Activated CD4-positive, alpha-beta T cell treated with anti-CD3 and anti-CD28 coated beads for 36 hours (primary cell): ENCODE measurements around the gene COL21A1. TPM values are rescaled to one million over a fixed set of nuclear protein-coding genes. Genes with fewer than 3 reads are reported as not detected.

Source experiments
- ATAC-seq: fragments of 200-7000 bp; cut with Tn5 transposase; one replicate; pipeline ENCODE4 v1.10.0; 2021; ENCODE audit warnings: mild to moderate bottlenecking, moderate library complexity
- CTCF ChIA-PET: fragments of 350-600 bp; sonication (Branson Sonifier 250); formaldehyde crosslinking; loops from one replicate; lab custom pipeline; 2021; ENCODE audit warnings: antibody characterized with exemption; lab: Charles Lee
- POLR2A ChIA-PET: fragments of 350-600 bp; sonication (Branson Sonifier 250); formaldehyde crosslinking; loops from one replicate; lab custom pipeline; 2021; ENCODE audit warnings: antibody characterized with exemption, inconsistent platforms; lab: Charles Lee
- DNase-seq: peaks from one replicate; pipeline ENCODE4 v3.0.0-alpha.2; 2020
- H3K27ac Mint-ChIP-seq: one replicate; pipeline ENCODE4 v1.8.0; 2021; ENCODE audit warnings: mixed read lengths
- H3K27me3 Mint-ChIP-seq: one replicate; pipeline ENCODE4 v1.8.0; 2021; ENCODE audit warnings: mixed read lengths
- H3K36me3 Mint-ChIP-seq: one replicate; pipeline ENCODE4 v1.8.0; 2021; ENCODE audit warnings: low read depth, mixed read lengths
- H3K4me1 Mint-ChIP-seq: one replicate; pipeline ENCODE4 v1.8.0; 2021; ENCODE audit warnings: mixed read lengths
- H3K4me3 Mint-ChIP-seq: one replicate; pipeline ENCODE4 v1.8.0; 2021; ENCODE audit warnings: mild to moderate bottlenecking, moderate library complexity, mixed read lengths
- H3K9me3 Mint-ChIP-seq: one replicate; pipeline ENCODE4 v1.8.0; 2021; ENCODE audit warnings: low read depth, mixed read lengths
- intact Hi-C, 2 experiments: fragments of 100-400 bp; cut with DNase I in 1 of 2; cut with micrococcal nuclease in 1 of 2; formaldehyde crosslinking; loops; one replicate each; pipeline versions ENCODE4 v1.14.2 to v1.15.1; 2022 to 2024; cut with DNase I, micrococcal nuclease
- total RNA-seq, 2 experiments: library from RNA; stranded (reverse); gene quantifications; one replicate each; pipeline ENCODE4 v1.2.3, GENCODE V29; 2021

Gene COL21A1
- total RNA-seq, 2 experiments from 2014 or later = not detected

DNA sequence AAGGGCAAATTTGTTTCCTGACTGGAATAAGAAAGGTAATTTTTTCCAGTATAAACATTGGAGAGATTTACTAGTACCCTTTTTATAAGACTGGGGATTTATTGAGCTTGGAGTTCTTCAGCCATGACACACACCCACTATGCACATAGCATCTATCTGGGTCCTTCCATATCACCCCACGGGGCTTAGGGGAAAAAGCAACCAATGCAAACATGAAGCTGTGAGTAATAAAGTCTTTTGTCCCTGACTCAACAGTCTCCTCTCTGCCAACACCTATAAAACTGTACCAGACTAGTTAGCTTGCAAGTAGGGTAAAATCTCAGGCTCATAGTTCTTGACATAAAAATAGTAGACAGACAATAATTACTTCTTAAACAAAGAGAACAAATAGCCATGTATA is 23.4 kb downstream of the COL21A1 start:
- peaks cover 4% of the 10 kb centered on the region for H3K9me3 Mint-ChIP-seq
- CTCF ChIA-PET = no interaction called here
- H3K36me3 Mint-ChIP-seq = no peaks in the 10 kb centered on the region
- no peaks in the 10 kb centered on the region for H3K27me3 Mint-ChIP-seq
- POLR2A ChIA-PET = no interaction called here
- no peak overlapping the region for H3K27ac Mint-ChIP-seq
- intact Hi-C loops = no loop called here
- no peak overlapping the region for H3K4me3 Mint-ChIP-seq
- no peak for DNase-seq
- ATAC-seq = no peak
- no peaks in the 10 kb centered on the region for H3K4me1 Mint-ChIP-seq

GRCh38 chr6:56222499-56222898 is 24.9 kb downstream of the COL21A1 start:
- ChIA-PET CTCF (no interaction called here), POLR2A (no interaction called here)
- peaks cover 1% of the 10 kb centered on the region for H3K9me3 Mint-ChIP-seq
- no peaks in the 10 kb centered on the region for H3K27me3 Mint-ChIP-seq
- H3K27ac Mint-ChIP-seq = no peak overlapping the region
- intact Hi-C loops = no loop called here
- no peak overlapping the region for H3K4me3 Mint-ChIP-seq
- DNase-seq = no peak
- no peaks in the 10 kb centered on the region for H3K4me1 Mint-ChIP-seq
- H3K36me3 Mint-ChIP-seq = no peaks in the 10 kb centered on the region
- ATAC-seq = no peak

- Mint-ChIP-seq H3K27me3 (no peaks in the 10 kb centered on the region), H3K4me3 (no peak overlapping the region), H3K9me3 (peaks cover 1% of the 10 kb centered on the region), H3K4me1 (no peaks in the 10 kb centered on the region), H3K27ac (no peak overlapping the region), H3K36me3 (no peaks in the 10 kb centered on the region)
- CTCF ChIA-PET = no interaction called here
- ATAC-seq = no peak
- DNase-seq = no peak
- POLR2A ChIA-PET = no interaction called here
- intact Hi-C loops = no loop called here
Measured at GRCh38 chr6:56220078-56220477, 27.3 kb downstream of the COL21A1 start.

DNA sequence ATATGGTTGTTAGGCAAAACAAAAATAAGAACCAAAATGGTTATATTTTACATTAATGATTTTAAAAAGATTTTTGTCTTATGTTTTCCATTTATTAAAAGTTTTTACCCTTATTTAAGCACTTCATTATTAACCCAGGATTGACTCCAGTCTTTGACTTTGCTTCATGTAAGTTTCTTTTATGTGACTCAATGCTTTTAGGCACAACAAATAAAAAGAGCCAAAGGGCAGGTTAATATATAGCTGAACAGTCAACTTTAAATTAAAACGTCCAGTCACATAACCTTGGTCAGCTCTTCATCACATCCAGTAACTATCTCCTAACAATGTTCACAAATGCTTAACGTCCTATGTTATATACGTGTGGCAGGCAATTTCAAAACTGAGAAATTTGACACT is 32.7 kb downstream of the COL21A1 start:
- no peak overlapping the region for H3K4me3 Mint-ChIP-seq
- intact Hi-C loops = no loop called here
- H3K4me1 Mint-ChIP-seq = no peaks in the 10 kb centered on the region
- peaks cover 2% of the 10 kb centered on the region for H3K9me3 Mint-ChIP-seq
- DNase-seq (no peak), ATAC-seq (no peak)
- ChIA-PET POLR2A (no interaction called here), CTCF (no interaction called here)
- H3K27ac Mint-ChIP-seq = no peak overlapping the region
- no peaks in the 10 kb centered on the region for H3K36me3 Mint-ChIP-seq
- no peaks in the 10 kb centered on the region for H3K27me3 Mint-ChIP-seq

DNA sequence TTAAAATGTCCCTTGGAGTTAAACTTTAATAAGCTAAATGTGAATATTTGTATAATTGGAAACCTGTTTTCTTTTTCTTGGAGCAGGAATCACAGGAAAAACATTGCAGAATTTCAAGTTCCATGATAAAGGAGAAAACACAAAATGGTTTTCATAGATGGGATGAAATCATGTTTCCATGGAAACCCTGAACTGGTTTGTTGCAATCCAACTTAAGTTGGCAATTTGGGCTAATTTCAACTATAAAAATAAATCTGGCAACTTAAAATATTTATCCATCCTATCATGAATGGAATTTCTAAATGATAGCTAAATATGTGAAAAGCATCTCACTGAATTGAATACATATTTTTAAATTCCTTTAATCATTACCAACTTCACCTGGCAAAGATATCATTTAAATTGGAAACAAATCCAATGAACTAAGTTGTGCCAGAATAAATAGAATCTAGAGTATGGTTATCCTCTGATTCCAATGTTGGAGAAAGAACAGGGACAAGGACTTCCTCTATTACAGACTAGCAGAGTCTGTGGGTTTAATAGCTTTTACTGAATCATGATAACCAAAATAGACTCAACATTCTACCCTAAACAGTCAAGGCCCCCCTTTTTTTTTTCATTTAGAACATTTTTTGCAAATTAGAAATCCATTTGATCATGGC is 33.2 kb downstream of the COL21A1 start:
- CTCF ChIA-PET = no interaction called here

DNA sequence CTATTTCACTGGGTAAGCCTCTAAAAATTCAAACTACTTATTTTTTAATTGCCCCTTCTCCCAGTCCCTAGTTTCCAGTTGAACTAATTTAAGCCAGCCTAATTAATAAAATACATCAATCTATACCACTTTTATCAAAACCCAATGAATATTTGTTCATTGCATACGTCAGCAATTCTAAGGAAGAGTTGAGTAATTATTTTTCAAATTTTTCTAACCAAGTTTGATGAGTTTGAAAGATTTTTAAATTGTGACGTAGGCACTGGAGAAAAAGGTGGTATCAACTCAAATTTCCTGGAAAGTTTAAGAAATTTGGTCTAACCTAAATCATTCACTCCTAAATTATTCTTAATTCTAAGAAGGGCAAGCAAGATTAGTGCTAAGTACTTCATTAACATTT is 35.7 kb downstream of the COL21A1 start:
- H3K36me3 Mint-ChIP-seq = no peaks in the 10 kb centered on the region
- H3K27ac Mint-ChIP-seq = no peak overlapping the region
- ChIA-PET CTCF (no interaction called here), POLR2A (no interaction called here)
- no peak overlapping the region for H3K4me3 Mint-ChIP-seq
- H3K9me3 Mint-ChIP-seq = peaks cover 5% of the 10 kb centered on the region
- intact Hi-C loops = no loop called here
- DNase-seq = no peak
- no peaks in the 10 kb centered on the region for H3K4me1 Mint-ChIP-seq
- no peaks in the 10 kb centered on the region for H3K27me3 Mint-ChIP-seq
- no peak for ATAC-seq

More for the DNA sequence above, 33.2 kb downstream of the COL21A1 start:
- intact Hi-C loops = no loop called here
- Mint-ChIP-seq H3K4me3 (no peak overlapping the region), H3K27me3 (no peaks in the 10 kb centered on the region), H3K27ac (no peak overlapping the region), H3K4me1 (no peaks in the 10 kb centered on the region), H3K9me3 (peaks cover 2% of the 10 kb centered on the region), H3K36me3 (no peaks in the 10 kb centered on the region)
- POLR2A ChIA-PET = no interaction called here
- no peak for DNase-seq
- no peak for ATAC-seq

DNA sequence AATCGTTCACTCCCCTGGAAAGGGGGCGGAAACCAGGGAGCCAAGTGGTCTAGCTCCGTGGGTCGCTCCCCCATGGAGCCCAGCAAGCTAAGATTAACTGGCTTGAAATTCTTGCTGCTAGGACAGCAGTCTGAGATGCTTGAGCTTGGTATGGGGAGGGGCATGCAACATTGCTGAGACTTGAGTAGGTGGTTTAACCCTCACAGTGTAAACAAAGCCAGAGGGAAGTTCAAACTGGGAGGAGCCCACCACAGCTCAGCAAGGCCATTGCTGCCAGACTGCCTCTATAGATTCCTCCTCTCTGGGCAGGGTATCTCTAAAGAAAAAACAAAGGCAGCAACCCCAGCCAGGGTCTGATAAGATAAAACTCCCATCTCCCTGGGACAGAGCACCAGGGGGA is 43.2 kb downstream of the COL21A1 start:
- intact Hi-C loops = no loop called here
- DNase-seq = no peak
- Mint-ChIP-seq H3K4me1 (no peaks in the 10 kb centered on the region), H3K27ac (no peak overlapping the region), H3K4me3 (no peak overlapping the region), H3K27me3 (no peaks in the 10 kb centered on the region), H3K36me3 (no peaks in the 10 kb centered on the region), H3K9me3 (peaks cover 8% of the 10 kb centered on the region)
- ChIA-PET CTCF (no interaction called here), POLR2A (no interaction called here)
- ATAC-seq = no peak

DNA sequence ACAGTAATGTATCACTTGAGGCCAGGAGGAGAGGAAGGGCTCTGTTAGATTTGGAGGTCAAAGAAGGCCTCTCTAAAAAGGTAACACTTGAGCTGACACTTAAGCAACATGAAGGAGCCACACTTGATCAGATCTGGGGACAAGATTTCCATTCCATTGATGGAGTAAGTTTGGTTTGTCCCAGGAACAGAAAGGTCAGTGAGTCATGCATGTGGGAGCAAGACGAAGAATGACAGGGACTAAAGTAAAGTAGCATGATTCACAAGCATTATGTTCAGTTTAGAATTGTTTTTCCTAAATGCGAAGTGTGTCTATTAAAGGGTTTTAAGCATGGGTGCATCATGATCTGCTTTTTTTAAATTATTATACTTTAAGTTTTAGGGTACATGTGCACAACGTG is 47.4 kb downstream of the COL21A1 start:
- ChIA-PET POLR2A (no interaction called here), CTCF (no interaction called here)
- no peaks in the 10 kb centered on the region for H3K4me1 Mint-ChIP-seq
- DNase-seq (no peak), ATAC-seq (no peak)
- H3K27me3 Mint-ChIP-seq = no peaks in the 10 kb centered on the region
- intact Hi-C loops = no loop called here
- peaks cover 10% of the 10 kb centered on the region for H3K9me3 Mint-ChIP-seq
- no peak overlapping the region for H3K27ac Mint-ChIP-seq
- H3K36me3 Mint-ChIP-seq = no peaks in the 10 kb centered on the region
- no peak overlapping the region for H3K4me3 Mint-ChIP-seq

- POLR2A ChIA-PET = no interaction called here
Measured at GRCh38 chr6:56193846-56194245, 53.5 kb downstream of the COL21A1 start.

DNA sequence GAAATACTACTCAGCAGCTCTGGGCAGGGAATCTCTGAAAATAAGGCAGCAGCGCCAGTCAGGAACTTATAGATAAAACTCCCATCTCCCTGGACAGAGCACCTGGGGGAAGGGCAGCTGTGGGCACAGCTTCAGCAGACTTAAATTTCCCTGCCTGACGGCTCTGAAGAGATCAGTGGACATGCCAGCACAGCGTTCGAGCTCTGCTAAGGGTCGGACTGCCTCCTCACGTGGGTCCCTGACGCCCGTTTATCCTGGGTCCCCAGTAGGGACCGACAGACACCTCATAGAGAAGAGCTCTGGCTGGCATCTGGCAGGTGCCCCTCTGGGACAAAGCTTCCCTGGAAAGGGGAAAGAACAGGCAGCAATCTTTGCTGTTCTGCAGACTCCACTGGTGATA is 59.0 kb downstream of the COL21A1 start:
- Mint-ChIP-seq H3K9me3 (peaks cover 8% of the 10 kb centered on the region), H3K36me3 (no peaks in the 10 kb centered on the region), H3K4me3 (no peak overlapping the region), H3K27ac (no peak overlapping the region), H3K27me3 (no peaks in the 10 kb centered on the region), H3K4me1 (no peaks in the 10 kb centered on the region)
- intact Hi-C loops = no loop called here
- ChIA-PET CTCF (no interaction called here), POLR2A (no interaction called here)
- ATAC-seq (no peak), DNase-seq (no peak)

More at GRCh38 chr6:56193846-56194245, 53.5 kb downstream of the COL21A1 start:
- ATAC-seq (no peak), DNase-seq (no peak)
- Mint-ChIP-seq H3K27ac (no peak overlapping the region), H3K9me3 (peaks cover 15% of the 10 kb centered on the region), H3K36me3 (no peaks in the 10 kb centered on the region), H3K4me3 (no peak overlapping the region), H3K27me3 (no peaks in the 10 kb centered on the region), H3K4me1 (no peaks in the 10 kb centered on the region)
- CTCF ChIA-PET = no interaction called here
- intact Hi-C loops = no loop called here

DNA sequence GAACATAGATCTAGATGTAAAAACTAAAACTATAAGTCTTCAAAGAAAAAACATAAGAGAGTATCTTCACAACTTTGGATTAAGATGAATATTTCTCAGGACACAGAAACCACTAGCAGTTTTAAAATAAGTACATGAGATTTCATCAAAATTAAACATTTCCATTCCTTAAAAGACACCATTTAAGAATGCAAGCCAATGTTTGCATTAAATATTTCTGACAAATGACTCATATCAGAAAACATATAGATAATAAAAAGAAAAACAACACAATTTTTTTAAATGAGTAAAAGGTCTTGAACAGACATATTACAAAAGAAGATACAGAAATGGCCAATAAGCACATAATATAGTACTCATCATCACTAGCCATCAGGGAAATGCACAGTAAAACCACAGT is 59.7 kb downstream of the COL21A1 start:
- peaks cover 8% of the 10 kb centered on the region for H3K9me3 Mint-ChIP-seq
- ChIA-PET CTCF (no interaction called here), POLR2A (no interaction called here)
- H3K27me3 Mint-ChIP-seq = no peaks in the 10 kb centered on the region
- H3K4me3 Mint-ChIP-seq = no peak overlapping the region
- ATAC-seq = no peak
- intact Hi-C loops = no loop called here
- no peaks in the 10 kb centered on the region for H3K36me3 Mint-ChIP-seq
- DNase-seq = no peak
- no peaks in the 10 kb centered on the region for H3K4me1 Mint-ChIP-seq
- H3K27ac Mint-ChIP-seq = no peak overlapping the region

- no peak for DNase-seq
- POLR2A ChIA-PET = no interaction called here
- no peaks in the 10 kb centered on the region for H3K4me1 Mint-ChIP-seq
- H3K36me3 Mint-ChIP-seq = no peaks in the 10 kb centered on the region
- CTCF ChIA-PET = no interaction called here
- H3K27ac Mint-ChIP-seq = no peak overlapping the region
- intact Hi-C loops = no loop called here
- H3K9me3 Mint-ChIP-seq = peaks cover 16% of the 10 kb centered on the region
- H3K27me3 Mint-ChIP-seq = no peaks in the 10 kb centered on the region
- no peak for ATAC-seq
- no peak overlapping the region for H3K4me3 Mint-ChIP-seq
Measured at GRCh38 chr6:56176741-56177140, 70.6 kb downstream of the COL21A1 start.

- CTCF ChIA-PET = no interaction called here
- no peaks in the 10 kb centered on the region for H3K27me3 Mint-ChIP-seq
- H3K4me1 Mint-ChIP-seq = no peaks in the 10 kb centered on the region
- peaks cover 23% of the 10 kb centered on the region for H3K9me3 Mint-ChIP-seq
- intact Hi-C loops = no loop called here
- H3K4me3 Mint-ChIP-seq = no peak overlapping the region
- H3K36me3 Mint-ChIP-seq = no peaks in the 10 kb centered on the region
- POLR2A ChIA-PET = no interaction called here
- ATAC-seq = no peak
- no peak overlapping the region for H3K27ac Mint-ChIP-seq
- DNase-seq = no peak
Measured at GRCh38 chr6:56173228-56173627, 74.2 kb downstream of the COL21A1 start.
